Stimulated activated CD8-positive, alpha-beta memory T cell treated with anti-CD3 and anti-CD28 coated beads, Interleukin-7, amount 100 ng/mL, for 4 hours (primary cell): ENCODE data around the gene HEG1.
"Not testable (repeated sequence)": the region's sequence is repeated elsewhere in the genome, so short reads cannot be mapped to it uniquely, and the experiment has no call there.

Experiments
- DNase-seq, 2 donors: peaks; one replicate each; pipeline ENCODE4 v3.0.0-alpha.2; 2020; ENCODE audit warnings: low read depth in 2 of 2

The HEG1 gene

GRCh38 chr3:124984754-124985153 is 71.0 kb downstream of the HEG1 start:
- no peak for DNase-seq

DNA sequence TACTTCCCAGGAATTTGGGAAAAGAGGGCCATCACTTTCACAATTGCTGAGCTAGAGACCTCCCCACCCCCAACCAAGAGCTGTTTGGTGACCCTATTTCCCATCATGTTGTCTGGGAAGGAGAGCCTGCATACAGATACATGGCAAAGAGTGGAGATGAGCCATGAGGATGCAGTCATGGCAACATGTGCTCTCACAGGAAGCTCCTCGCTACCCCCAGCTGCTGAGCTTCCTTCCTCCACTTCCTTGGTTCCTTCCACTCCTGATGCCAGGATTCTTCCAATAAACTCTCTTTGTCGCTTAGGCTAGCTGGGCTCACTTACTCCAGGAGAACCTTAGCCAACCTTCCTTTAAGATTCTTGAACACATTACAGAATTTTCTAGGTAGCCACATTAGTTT is 72.9 kb downstream of the HEG1 start:
- no peak for DNase-seq

- no peak for DNase-seq
These were observed 74.3 kb downstream of the HEG1 start for GRCh38 chr3:124981472-124981871.

- DNase-seq = no peak
These were observed 77.2 kb downstream of the HEG1 start for GRCh38 chr3:124978627-124979026.

- DNase-seq = no peak
These were observed 79.4 kb downstream of the HEG1 start for GRCh38 chr3:124976383-124976782.

DNA sequence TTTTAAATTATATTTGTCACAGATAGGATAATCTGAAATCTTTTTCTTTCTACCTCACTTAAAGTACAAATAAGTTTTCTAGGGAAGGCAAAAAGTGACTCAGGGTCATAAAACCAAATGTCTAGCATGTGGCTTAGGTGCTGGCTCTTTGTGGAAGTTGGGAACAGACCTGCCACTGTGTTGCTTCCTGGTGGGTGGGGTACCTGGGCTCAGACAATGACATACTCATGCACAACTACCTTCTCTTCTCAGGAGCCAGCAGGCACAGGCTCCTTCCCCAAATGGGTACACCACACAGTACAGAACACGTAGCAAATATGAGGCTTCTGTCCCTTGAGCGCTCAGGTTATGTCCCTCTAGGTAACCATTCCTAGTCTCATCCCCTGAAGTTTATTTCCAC is 81.1 kb downstream of the HEG1 start:
- no peak for DNase-seq

GRCh38 chr3:124973290-124973689 is 82.5 kb downstream of the HEG1 start:
- no peak for DNase-seq

- no peak for DNase-seq
These were observed 83.3 kb downstream of the HEG1 start for GRCh38 chr3:124972457-124972856.

DNA sequence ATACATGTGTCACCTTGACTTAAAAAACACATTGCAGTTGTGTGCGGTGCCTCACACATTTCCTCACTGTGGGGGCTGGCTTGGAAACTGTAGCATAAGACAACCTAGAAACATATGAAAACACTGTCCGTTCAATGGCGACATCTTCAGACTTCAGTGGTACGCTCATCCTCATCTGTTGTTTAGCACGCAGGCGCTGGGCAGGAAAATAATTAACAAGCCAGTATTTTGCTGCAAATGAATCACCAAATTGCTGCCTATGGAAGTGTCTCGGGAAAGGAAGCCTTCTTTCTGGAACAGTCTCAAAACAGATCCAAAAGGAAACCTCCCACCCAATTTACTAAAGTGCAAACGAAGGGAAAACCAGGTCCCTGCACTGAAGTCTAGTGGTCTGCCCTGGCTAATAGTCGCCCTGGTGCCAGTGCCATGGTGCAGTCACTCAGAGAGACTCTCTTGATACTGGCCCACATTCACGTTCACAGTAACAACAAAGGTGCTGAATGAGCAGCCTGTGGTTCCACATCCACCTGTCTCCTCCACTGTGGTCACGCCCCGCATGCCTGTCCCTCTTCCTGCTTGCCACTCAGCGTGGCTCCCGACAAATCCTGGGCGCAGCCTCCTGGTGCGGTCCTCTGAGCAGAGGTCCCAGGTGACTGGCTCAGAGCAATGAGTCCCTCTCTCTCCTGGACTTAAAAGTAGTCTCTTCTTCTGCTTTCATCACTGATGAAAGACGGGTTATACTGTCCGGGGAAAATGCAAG is 85.7 kb downstream of the HEG1 start:
- no peak for DNase-seq

GRCh38 chr3:124969190-124969589 is 86.6 kb downstream of the HEG1 start:
- no peak for DNase-seq

GRCh38 chr3:124967964-124968363 is 87.8 kb downstream of the HEG1 start:
- no peak for DNase-seq

DNA sequence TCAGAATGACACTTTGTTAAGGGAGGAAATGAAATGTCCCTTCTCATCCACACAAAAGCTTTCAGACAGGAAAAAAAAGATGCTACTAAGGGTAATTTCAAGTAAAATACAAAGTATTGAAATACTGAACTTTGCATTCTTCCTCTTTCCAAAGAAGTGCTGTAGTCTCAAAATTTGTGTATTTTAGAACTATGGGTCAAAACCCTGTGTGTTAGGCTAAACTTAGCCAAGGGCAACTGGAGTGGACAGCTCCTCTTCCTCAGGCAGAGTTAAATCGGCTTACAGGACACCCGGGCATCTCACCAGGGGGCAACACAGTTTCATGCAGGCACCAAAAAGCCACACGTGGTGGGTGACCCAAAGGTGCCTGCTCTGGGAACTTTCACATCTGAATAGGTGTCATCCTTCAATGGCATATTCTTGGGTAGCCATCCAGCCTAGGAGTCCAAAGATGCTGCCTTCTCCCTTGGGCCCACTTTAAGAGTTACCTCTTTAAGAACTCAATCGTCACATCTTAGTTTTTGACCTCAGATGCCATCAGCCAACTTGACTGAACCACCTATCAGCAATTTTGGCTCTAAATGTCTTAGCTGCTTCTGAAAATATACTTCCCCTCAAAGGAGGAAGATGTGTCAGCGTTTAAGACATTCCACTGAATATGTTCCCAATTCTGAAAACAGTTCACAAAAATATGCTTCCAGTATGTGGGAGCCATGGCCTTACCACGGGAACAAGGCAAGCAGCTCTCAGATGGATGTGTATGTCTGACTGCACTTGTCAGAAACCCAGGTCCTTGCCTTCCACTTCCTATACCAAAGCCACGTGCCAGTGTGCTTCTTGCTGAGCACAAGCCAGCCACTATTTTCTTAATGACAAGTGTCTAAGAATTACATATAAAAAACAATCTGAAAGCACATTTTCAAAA is 89.0 kb downstream of the HEG1 start:
- no peak for DNase-seq

DNA sequence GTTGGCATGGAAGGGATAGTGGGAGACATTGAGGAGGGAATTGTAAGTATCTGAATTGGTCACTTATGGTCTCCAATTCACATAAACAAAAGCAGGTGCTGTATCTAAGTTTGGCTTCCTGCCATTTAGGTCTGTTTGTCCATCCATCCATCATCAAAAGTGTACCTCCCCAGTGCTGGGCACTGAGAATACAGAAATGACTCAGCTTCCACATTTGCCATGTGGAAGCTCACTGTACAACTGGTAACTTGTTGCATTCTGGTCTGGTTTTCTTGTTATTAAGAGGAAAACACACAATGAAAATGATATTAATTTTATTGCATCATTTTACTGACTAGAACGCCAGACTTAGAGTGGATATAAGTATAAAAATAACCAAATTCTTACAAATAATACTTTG is 90.4 kb downstream of the HEG1 start:
- DNase-seq = no peak

GRCh38 chr3:124964387-124964786 is 91.4 kb downstream of the HEG1 start:
- DNase-seq = no peak

GRCh38 chr3:124963755-124964154 is 92.0 kb downstream of the HEG1 start:
- DNase-seq = no peak

- DNase-seq = no peak
These were observed 93.3 kb downstream of the HEG1 start for GRCh38 chr3:124962403-124962940.

GRCh38 chr3:124960698-124961097 is 95.1 kb downstream of the HEG1 start:
- DNase-seq = no peak

DNA sequence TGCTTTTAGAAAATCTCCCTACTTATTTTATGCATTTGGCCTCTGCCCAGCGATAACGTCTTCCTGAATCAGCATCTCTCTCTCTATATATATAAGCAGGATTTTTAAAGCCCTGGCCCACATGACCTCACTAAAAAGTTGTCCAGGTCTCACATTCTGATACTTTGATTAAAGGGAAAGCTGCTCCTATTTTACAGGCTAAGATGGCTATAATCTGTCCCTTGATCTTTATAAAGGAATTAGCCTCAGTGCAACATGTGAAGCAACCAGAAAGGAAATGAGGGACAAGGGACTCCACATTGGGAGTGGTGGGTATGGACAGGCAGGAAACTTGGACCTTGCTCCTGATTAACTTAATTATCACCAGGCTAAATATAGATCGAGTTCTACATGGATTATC is 95.7 kb downstream of the HEG1 start:
- DNase-seq = no peak

- DNase-seq = not testable (repeated sequence)
These were observed 97.8 kb downstream of the HEG1 start for GRCh38 chr3:124957951-124958350.

DNA sequence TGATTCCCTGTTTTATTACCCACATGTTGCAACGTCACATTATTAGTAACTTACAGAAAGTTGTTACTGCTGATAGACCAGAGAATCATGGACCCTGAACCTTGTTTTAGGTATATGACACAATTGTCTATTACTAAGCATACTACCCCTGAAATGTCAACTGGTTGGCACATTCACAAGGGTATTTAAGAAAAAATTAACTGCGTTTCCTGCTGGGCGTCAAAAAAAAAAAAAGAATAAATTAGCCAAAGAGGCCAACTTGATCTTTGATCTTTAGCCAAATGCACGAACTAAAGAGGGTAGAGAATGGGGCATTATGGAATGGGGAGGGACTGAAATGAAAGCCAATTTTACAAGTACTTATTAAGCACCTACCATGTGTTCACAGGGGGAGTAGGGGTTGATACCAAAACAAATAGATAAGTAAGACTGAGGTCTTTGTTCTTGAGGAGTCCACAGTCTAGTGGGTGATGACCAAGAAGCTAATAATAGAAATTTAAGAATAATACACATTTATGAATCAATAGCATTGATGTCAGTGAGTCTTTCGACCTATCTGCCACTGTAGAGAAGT is 103.4 kb downstream of the HEG1 start:
- no peak for DNase-seq

- no peak for DNase-seq
These were observed 104.1 kb downstream of the HEG1 start for GRCh38 chr3:124951511-124952281.

GRCh38 chr3:124950026-124950425 is 105.8 kb downstream of the HEG1 start:
- DNase-seq = no peak
